Adrenal gland (tissue), 5 donors: ENCODE measurements around the gene RAB26.

Experiments used
- POLR2A ChIP-seq, 2 donors: fragments of 450-650 bp; IDR thresholded peaks; one replicate each; pipeline ENCODE4 v1.6.1; 2017; ENCODE audit warnings: antibody characterized with exemption in 2 of 2, mild to moderate bottlenecking in 2 of 2, moderate library complexity in 1 of 2
- TF ChIP-seq, protein P1 (sequence below), 6 experiments: fragments of 450-650 bp in 4 of 6; fragments of 200-600 bp in 2 of 6; sonication (generic) in 1 of 6; IDR thresholded peaks; 1 replicate in 5 of 6; 2 replicates in 1 of 6; pipeline versions ENCODE4 v1.5.1 to v1.8.0; 2016 to 2021; ENCODE audit warnings: antibody characterized with exemption in 6 of 6, mild to moderate bottlenecking in 2 of 6, moderate library complexity in 1 of 6
- donor health status: DM: no; HTN: no; CAD: no.

- TF ChIP-seq, protein P1, sequence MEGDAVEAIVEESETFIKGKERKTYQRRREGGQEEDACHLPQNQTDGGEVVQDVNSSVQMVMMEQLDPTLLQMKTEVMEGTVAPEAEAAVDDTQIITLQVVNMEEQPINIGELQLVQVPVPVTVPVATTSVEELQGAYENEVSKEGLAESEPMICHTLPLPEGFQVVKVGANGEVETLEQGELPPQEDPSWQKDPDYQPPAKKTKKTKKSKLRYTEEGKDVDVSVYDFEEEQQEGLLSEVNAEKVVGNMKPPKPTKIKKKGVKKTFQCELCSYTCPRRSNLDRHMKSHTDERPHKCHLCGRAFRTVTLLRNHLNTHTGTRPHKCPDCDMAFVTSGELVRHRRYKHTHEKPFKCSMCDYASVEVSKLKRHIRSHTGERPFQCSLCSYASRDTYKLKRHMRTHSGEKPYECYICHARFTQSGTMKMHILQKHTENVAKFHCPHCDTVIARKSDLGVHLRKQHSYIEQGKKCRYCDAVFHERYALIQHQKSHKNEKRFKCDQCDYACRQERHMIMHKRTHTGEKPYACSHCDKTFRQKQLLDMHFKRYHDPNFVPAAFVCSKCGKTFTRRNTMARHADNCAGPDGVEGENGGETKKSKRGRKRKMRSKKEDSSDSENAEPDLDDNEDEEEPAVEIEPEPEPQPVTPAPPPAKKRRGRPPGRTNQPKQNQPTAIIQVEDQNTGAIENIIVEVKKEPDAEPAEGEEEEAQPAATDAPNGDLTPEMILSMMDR (IDR thresholded peaks at IDR 0.05) = no peak
- no peak for TF ChIP-seq POLR2A (IDR thresholded peaks at IDR 0.05)
These were observed 45.9 kb downstream of the RAB26 start for GRCh38 chr16:2194166-2194834.
